Measurements from ENCODE around the gene CRKL. TPM values are rescaled to one million over a fixed set of nuclear protein-coding genes. Genes with fewer than 3 reads are reported as not detected.
"Not testable (repeated sequence)": the region's sequence is repeated elsewhere in the genome, so short reads cannot be mapped to it uniquely, and the experiment has no call there.

The CRKL gene
- total RNA-seq, 1 experiment from 2014 or later: 82.5 TPM

- CTCF ChIA-PET: no interaction called here
- no peak for DNase-seq (ENCODE audit: low spot score)
- Histone ChIP-seq H3K9me3 (ENCODE audit: low read depth, low read length, poor library complexity, severe bottlenecking) (no peaks in the 10 kb centered on the region), H3K36me3 (ENCODE audit: insufficient read depth, low read length, poor library complexity, severe bottlenecking) (no peaks in the 10 kb centered on the region), H3K4me1 (ENCODE audit: insufficient read depth, low read length, poor library complexity, severe bottlenecking) (peaks cover 8% of the 10 kb centered on the region), H3K27ac (ENCODE audit: low read depth, low read length, poor library complexity, severe bottlenecking) (no peak overlapping the region), H3K27me3 (replicated peaks; ENCODE audit: insufficient read depth, low read depth, low read length, poor library complexity) (peaks cover 4% of the 10 kb centered on the region), H3K4me3 (ENCODE audit: low read depth, low read length, poor library complexity, severe bottlenecking) (no peak overlapping the region)
- TF ChIP-seq EZH2 (IDR thresholded peaks at IDR 0.05; ENCODE audit: borderline replicate concordance, low read depth, low read length, poor library complexity, severe bottlenecking): no peak
- no peak for TF ChIP-seq CTCF (conservative IDR thresholded peaks at IDR 0.05; ENCODE audit: low read depth, low read length)
- intact Hi-C loops (cut with micrococcal nuclease; ENCODE audit: unreplicated experiment): no loop called here
- BruUV-seq (replicated peaks): no TSS peak
- POLR2A ChIA-PET (ENCODE audit: low non-redundant PET): no interaction called here
Measured at GRCh38 chr22:20968281-20968977, 51.2 kb downstream of the CRKL start.

DNA sequence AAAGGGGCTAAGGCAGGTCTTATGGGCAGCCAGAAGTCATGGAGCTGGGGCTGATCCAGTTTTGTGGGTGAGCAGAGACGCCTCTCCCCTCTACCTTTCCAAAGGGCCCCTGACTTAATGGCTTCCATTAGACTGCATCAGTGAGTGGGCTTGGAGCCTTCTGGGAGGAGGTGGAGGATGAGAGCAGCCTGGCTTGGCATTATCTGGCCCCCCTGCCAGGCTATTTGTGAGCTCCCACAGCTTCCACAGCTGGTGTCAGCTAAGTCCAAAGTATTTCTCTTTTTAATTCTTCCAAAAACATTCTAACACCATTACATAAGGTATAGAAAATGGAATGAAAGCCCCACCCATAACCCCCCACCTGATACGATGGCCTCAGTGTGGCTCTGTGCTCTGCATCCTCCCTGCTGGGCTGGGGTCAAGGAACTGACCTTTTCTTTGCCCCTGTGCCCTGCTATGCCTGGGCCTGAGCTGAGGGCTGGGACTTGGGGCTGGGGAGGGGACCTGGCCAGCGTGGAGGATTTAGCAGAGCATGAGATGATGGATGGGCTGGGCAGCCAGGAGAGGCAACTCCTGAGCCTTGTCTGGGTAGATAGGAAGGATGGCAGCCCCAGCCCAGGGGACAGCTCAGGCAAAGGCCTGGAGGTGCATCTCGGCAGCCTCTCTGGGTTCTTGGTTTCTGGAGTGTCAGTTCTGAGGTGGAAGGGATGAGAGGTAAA lies 53.9 kb downstream of the CRKL start:
- H3K4me3 ChIP-seq (ENCODE audit: low read depth, low read length, poor library complexity, severe bottlenecking): no peak overlapping the region
- no peak overlapping the region for H3K27ac ChIP-seq (ENCODE audit: low read depth, low read length, poor library complexity, severe bottlenecking)
- no peaks in the 10 kb centered on the region for H3K27me3 ChIP-seq (replicated peaks; ENCODE audit: insufficient read depth, low read depth, low read length, poor library complexity)
- no peak for TF ChIP-seq CTCF (conservative IDR thresholded peaks at IDR 0.05; ENCODE audit: low read depth, low read length)
- no peak for TF ChIP-seq EZH2 (IDR thresholded peaks at IDR 0.05; ENCODE audit: borderline replicate concordance, low read depth, low read length, poor library complexity, severe bottlenecking)
- H3K4me1 ChIP-seq (ENCODE audit: insufficient read depth, low read length, poor library complexity, severe bottlenecking): peaks cover 8% of the 10 kb centered on the region
- intact Hi-C loops (cut with micrococcal nuclease; ENCODE audit: unreplicated experiment): no loop called here
- no TSS peak for BruUV-seq (replicated peaks)
- CTCF ChIA-PET: interaction anchor here (1.5 kb wide), 1 partner anchor 11 kb away, joined by 3 read pairs; the partner anchor contains the start of gene LZTR1
- H3K9me3 ChIP-seq (ENCODE audit: low read depth, low read length, poor library complexity, severe bottlenecking): no peaks in the 10 kb centered on the region
- peak; percentile 55 for DNase-seq (ENCODE audit: low spot score)
- POLR2A ChIA-PET (ENCODE audit: low non-redundant PET): no interaction called here
- no peaks in the 10 kb centered on the region for H3K36me3 ChIP-seq (ENCODE audit: insufficient read depth, low read length, poor library complexity, severe bottlenecking)

DNA sequence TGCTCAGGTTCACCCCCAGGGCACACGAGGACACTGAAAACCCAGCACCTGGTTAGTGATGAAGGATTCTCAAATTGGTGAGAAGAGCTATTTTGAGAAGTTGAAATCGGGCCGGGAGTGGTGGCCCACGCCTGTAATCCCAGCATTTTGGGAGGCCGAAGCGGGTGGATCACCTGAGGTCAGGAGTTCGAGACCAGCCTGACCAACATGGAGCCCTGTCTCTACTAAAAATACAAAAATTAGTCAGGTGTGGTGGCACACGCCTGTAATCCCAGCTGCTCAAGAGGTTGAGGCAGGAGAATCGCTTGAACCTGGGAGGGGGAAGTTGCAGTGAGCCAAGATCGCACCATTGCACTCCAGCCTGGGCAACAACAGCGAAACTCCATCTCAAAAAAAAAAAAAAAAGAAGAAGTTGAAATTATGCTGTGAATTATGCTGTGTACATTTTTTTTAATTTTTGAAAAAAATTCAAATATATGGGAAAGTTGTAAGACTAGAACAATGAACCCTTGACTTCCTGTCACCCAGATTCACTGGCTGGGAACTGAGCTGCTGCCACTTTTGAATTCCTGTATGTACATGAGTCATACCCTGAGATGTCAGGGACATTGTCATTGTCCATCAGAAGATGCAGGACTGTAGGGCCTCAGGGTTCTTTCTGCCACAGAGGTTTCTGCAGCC lies 54.9 kb downstream of the CRKL start:
- CTCF ChIA-PET: interaction anchor here (1.5 kb wide), 1 partner anchor 10 kb away, joined by 3 read pairs; the partner anchor contains the start of gene LZTR1
- intact Hi-C loops (cut with micrococcal nuclease; ENCODE audit: unreplicated experiment); H3K27ac ChIP-seq (ENCODE audit: low read depth, low read length, poor library complexity, severe bottlenecking); POLR2A ChIA-PET (ENCODE audit: low non-redundant PET); H3K36me3 ChIP-seq (ENCODE audit: insufficient read depth, low read length, poor library complexity, severe bottlenecking); BruUV-seq (replicated peaks); H3K4me1 ChIP-seq (ENCODE audit: insufficient read depth, low read length, poor library complexity, severe bottlenecking); H3K27me3 ChIP-seq (replicated peaks; ENCODE audit: insufficient read depth, low read depth, low read length, poor library complexity); H3K9me3 ChIP-seq (ENCODE audit: low read depth, low read length, poor library complexity, severe bottlenecking); DNase-seq (ENCODE audit: low spot score); H3K4me3 ChIP-seq (ENCODE audit: low read depth, low read length, poor library complexity, severe bottlenecking): not testable (repeated sequence)

All from A673 (cell line).